ENCODE results near the gene HOXB5. TPM values are rescaled to one million over a fixed set of nuclear protein-coding genes. Genes with fewer than 3 reads are reported as not detected.

HOXB5 gene
- total RNA-seq, 1 experiment from 2014 or later = not detected

- Histone ChIP-seq H3K9me3 (no peaks in the 10 kb centered on the region), H3K36me3 (peaks cover 53% of the 10 kb centered on the region), H3K4me3 (no peak overlapping the region), H3K27me3 (no peaks in the 10 kb centered on the region)
- DNase-seq = no peak
Observed at GRCh38 chr17:48631693-48632578, 38.4 kb upstream of the HOXB5 start.

- H3K4me3 ChIP-seq = no peak overlapping the region
- H3K27me3 ChIP-seq = no peaks in the 10 kb centered on the region
- H3K36me3 ChIP-seq = peaks cover 46% of the 10 kb centered on the region
- no peaks in the 10 kb centered on the region for H3K9me3 ChIP-seq
- no peak for DNase-seq
Observed at GRCh38 chr17:48630925-48631692, 37.5 kb upstream of the HOXB5 start.

- H3K27me3 ChIP-seq = no peaks in the 10 kb centered on the region
- peaks cover 38% of the 10 kb centered on the region for H3K36me3 ChIP-seq
- H3K9me3 ChIP-seq = no peaks in the 10 kb centered on the region
- no peak overlapping the region for H3K4me3 ChIP-seq
- no peak for DNase-seq
Observed at GRCh38 chr17:48630009-48630924, 36.7 kb upstream of the HOXB5 start.

GRCh38 chr17:48629411-48629759, 35.8 kb upstream of the HOXB5 start:
- no peak for DNase-seq
- H3K27me3 ChIP-seq = no peaks in the 10 kb centered on the region

GRCh38 chr17:48628649-48629410, 35.3 kb upstream of the HOXB5 start:
- H3K4me3 ChIP-seq = no peak overlapping the region
- no peaks in the 10 kb centered on the region for H3K27me3 ChIP-seq
- no peaks in the 10 kb centered on the region for H3K9me3 ChIP-seq

More at GRCh38 chr17:48629411-48629759, 35.8 kb upstream of the HOXB5 start:
- Histone ChIP-seq H3K36me3 (peaks cover 29% of the 10 kb centered on the region), H3K9me3 (no peaks in the 10 kb centered on the region), H3K4me3 (no peak overlapping the region)

GRCh38 chr17:48627623-48628521, 34.3 kb upstream of the HOXB5 start:
- H3K36me3 ChIP-seq = peaks cover 29% of the 10 kb centered on the region
- no peaks in the 10 kb centered on the region for H3K9me3 ChIP-seq
- no peaks in the 10 kb centered on the region for H3K27me3 ChIP-seq
- DNase-seq = no peak
- no peak overlapping the region for H3K4me3 ChIP-seq

More at GRCh38 chr17:48628649-48629410, 35.3 kb upstream of the HOXB5 start:
- peaks cover 27% of the 10 kb centered on the region for H3K36me3 ChIP-seq
- no peak for DNase-seq

- H3K36me3 ChIP-seq = peaks cover 29% of the 10 kb centered on the region
- DNase-seq = no peak
- H3K4me3 ChIP-seq = peak overlapping the region; percentile 74
- H3K9me3 ChIP-seq = no peaks in the 10 kb centered on the region
- H3K27me3 ChIP-seq = no peaks in the 10 kb centered on the region
Observed at GRCh38 chr17:48627118-48627597, 33.6 kb upstream of the HOXB5 start.

- no peaks in the 10 kb centered on the region for H3K27me3 ChIP-seq
- no peaks in the 10 kb centered on the region for H3K9me3 ChIP-seq
- peaks cover 31% of the 10 kb centered on the region for H3K36me3 ChIP-seq
- H3K4me3 ChIP-seq = peak within 1 kb of the TSS; percentile 74
- DNase-seq = peak; percentile 96
Observed at GRCh38 chr17:48626245-48627117, 32.9 kb upstream of the HOXB5 start, which contains the start of gene HOXB9. TSS of gene HOXB9 (minus strand) at chr17:48626358. CDS start at chr17:48626269, 89 bp downstream.

GRCh38 chr17:48625495-48626244, 32.1 kb upstream of the HOXB5 start:
- H3K4me3 ChIP-seq = peak overlapping the region; percentile 74

GRCh38 chr17:48624544-48625494, 31.2 kb upstream of the HOXB5 start:
- Histone ChIP-seq H3K9me3 (no peaks in the 10 kb centered on the region), H3K4me3 (peak overlapping the region; percentile 74), H3K36me3 (peaks cover 21% of the 10 kb centered on the region), H3K27me3 (no peaks in the 10 kb centered on the region)
- peak; percentile 67 for DNase-seq

More at GRCh38 chr17:48625495-48626244, 32.1 kb upstream of the HOXB5 start:
- peak; percentile 69 for DNase-seq
- H3K36me3 ChIP-seq = peaks cover 26% of the 10 kb centered on the region
- H3K27me3 ChIP-seq = no peaks in the 10 kb centered on the region
- no peaks in the 10 kb centered on the region for H3K9me3 ChIP-seq

- H3K36me3 ChIP-seq = peaks cover 21% of the 10 kb centered on the region
- H3K27me3 ChIP-seq = no peaks in the 10 kb centered on the region
- H3K4me3 ChIP-seq = peak overlapping the region; percentile 74
- no peaks in the 10 kb centered on the region for H3K9me3 ChIP-seq
- DNase-seq = no peak
Observed at GRCh38 chr17:48624118-48624517, 30.5 kb upstream of the HOXB5 start.

- no peaks in the 10 kb centered on the region for H3K27me3 ChIP-seq
- no peaks in the 10 kb centered on the region for H3K9me3 ChIP-seq
- no peak overlapping the region for H3K4me3 ChIP-seq
- no peak for DNase-seq
- H3K36me3 ChIP-seq = peaks cover 21% of the 10 kb centered on the region
Observed at GRCh38 chr17:48623583-48623982, 30.0 kb upstream of the HOXB5 start.

Data from MG63 (cell line).